WTC11 (cell line): ENCODE measurements around the gene SIT1. TPM values are rescaled to one million over a fixed set of nuclear protein-coding genes. Genes with fewer than 3 reads are reported as not detected.

Source experiments
- ATAC-seq: fragments of 200-7000 bp; cut with Tn5 transposase; 2 replicates; pipeline ENCODE4 v1.10.0; 2021; ENCODE audit warnings: mild to moderate bottlenecking, moderate library complexity
- CTCF ChIA-PET: fragments of 300-600 bp; sonication (Branson Sonifier 250); formaldehyde crosslinking; loops from one replicate; lab custom pipeline; 2021; ENCODE audit warnings: antibody characterized with exemption; lab: Charles Lee
- POLR2A ChIA-PET: fragments of 350-600 bp; sonication (Branson Sonifier 250); formaldehyde crosslinking; loops from one replicate; lab custom pipeline; 2021; ENCODE audit warnings: antibody characterized with exemption; lab: Charles Lee
- DNase-seq: peaks from one replicate; pipeline ENCODE4 v3.0.0; 2021; ENCODE audit warnings: low spot score
- H3K27ac Mint-ChIP-seq: 2 replicates; pipeline ENCODE4 v1.8.0; 2021; ENCODE audit warnings: mixed read lengths
- H3K27me3 Mint-ChIP-seq: 2 replicates; pipeline ENCODE4 v1.8.0; 2021; ENCODE audit warnings: low read depth, mild to moderate bottlenecking, moderate library complexity, mixed read lengths
- H3K36me3 Mint-ChIP-seq: 2 replicates; pipeline ENCODE4 v1.8.0; 2021; ENCODE audit warnings: mixed read lengths
- H3K4me1 Mint-ChIP-seq: 2 replicates; pipeline ENCODE4 v1.8.0; 2022; ENCODE audit warnings: mixed read lengths
- H3K4me3 Mint-ChIP-seq: 2 replicates; pipeline ENCODE4 v1.8.0; 2021; ENCODE audit warnings: mild to moderate bottlenecking, moderate library complexity, mixed read lengths
- H3K9me3 Mint-ChIP-seq: 2 replicates; pipeline ENCODE4 v1.8.0; 2021; ENCODE audit warnings: mixed read lengths
- ATF2 ChIP-seq: sonication (generic); formaldehyde crosslinking; IDR thresholded peaks from 2 replicates; pipeline ENCODE4 v1.8.1; 2022; ENCODE audit warnings: low read depth, missing genetic modification reagents, borderline replicate concordance
- CREB1 ChIP-seq: sonication (generic); formaldehyde crosslinking; IDR thresholded peaks from 2 replicates; pipeline ENCODE4 v1.8.0; 2023; ENCODE audit warnings: mild to moderate bottlenecking, missing genetic modification reagents
- CTCF ChIP-seq: fragments of 200-600 bp; IDR thresholded peaks from 2 replicates; pipeline ENCODE4 v1.8.0; 2022; ENCODE audit warnings: antibody characterized with exemption
- FOXK1 ChIP-seq: sonication (generic); formaldehyde crosslinking; IDR thresholded peaks from 2 replicates; pipeline ENCODE4 v1.8.0; 2022; ENCODE audit warnings: mild to moderate bottlenecking, moderate library complexity, missing genetic modification reagents
- FOXP1 ChIP-seq: sonication (generic); formaldehyde crosslinking; IDR thresholded peaks from 2 replicates; pipeline ENCODE4 v1.8.0; 2022; ENCODE audit warnings: missing genetic modification reagents, mild to moderate bottlenecking, moderate library complexity, borderline replicate concordance
- NFYB ChIP-seq: sonication (generic); formaldehyde crosslinking; conservative IDR thresholded peaks from 2 replicates; pipeline ENCODE4 v1.8.0; 2022; ENCODE audit warnings: low read depth, missing genetic modification reagents
- SP1 ChIP-seq: sonication (generic); formaldehyde crosslinking; conservative IDR thresholded peaks from 2 replicates; pipeline ENCODE4 v1.8.1; 2022; ENCODE audit warnings: missing genetic modification reagents
- TEAD4 ChIP-seq: sonication (generic); formaldehyde crosslinking; IDR thresholded peaks from 2 replicates; pipeline ENCODE4 v1.8.0; 2022; ENCODE audit warnings: mild to moderate bottlenecking, missing genetic modification reagents
- TP53 ChIP-seq: sonication (generic); formaldehyde crosslinking; IDR thresholded peaks from 2 replicates; pipeline ENCODE4 v1.8.1; 2023; ENCODE audit warnings: mild to moderate bottlenecking, missing genetic modification reagents
- ZNF121 ChIP-seq: sonication (generic); formaldehyde crosslinking; IDR thresholded peaks from 2 replicates; pipeline ENCODE4 v1.8.0; 2023; ENCODE audit warnings: missing genetic modification reagents
- ZNF138 ChIP-seq: sonication (generic); formaldehyde crosslinking; conservative IDR thresholded peaks from 2 replicates; pipeline ENCODE4 v1.8.1; 2022; ENCODE audit warnings: mild to moderate bottlenecking, moderate library complexity, missing genetic modification reagents
- ZNF263 ChIP-seq: sonication (generic); formaldehyde crosslinking; IDR thresholded peaks from 2 replicates; pipeline ENCODE4 v1.8.1; 2022; ENCODE audit warnings: low read depth, mild to moderate bottlenecking, moderate library complexity, missing genetic modification reagents
- total RNA-seq: library from RNA; stranded (reverse); gene quantifications from 3 replicates; pipeline ENCODE4 v1.2.3, GENCODE V29; 2021
- TF ChIP-seq, protein P1 (sequence below): sonication (generic); formaldehyde crosslinking; IDR thresholded peaks from 2 replicates; pipeline ENCODE4 v1.8.1; 2023; ENCODE audit warnings: mild to moderate bottlenecking, missing genetic modification reagents
- TF ChIP-seq, protein P2 (sequence below): sonication (generic); formaldehyde crosslinking; IDR thresholded peaks from 2 replicates; pipeline ENCODE4 v1.8.1; 2023; ENCODE audit warnings: mild to moderate bottlenecking, moderate library complexity, missing genetic modification reagents
- TF ChIP-seq, protein P3 (sequence below): sonication (generic); formaldehyde crosslinking; IDR thresholded peaks from 2 replicates; pipeline ENCODE4 v1.8.0; 2023; ENCODE audit warnings: missing genetic modification reagents, mild to moderate bottlenecking, borderline replicate concordance
- TF ChIP-seq, protein P4 (sequence below): sonication (generic); formaldehyde crosslinking; IDR thresholded peaks from 2 replicates; pipeline ENCODE4 v1.8.0; 2023; ENCODE audit warnings: missing genetic modification reagents

The SIT1 gene
- total RNA-seq, 1 experiment from 2014 or later, result 4.1 TPM

GRCh38 chr9:35603986-35604577 lies 46.6 kb downstream of the SIT1 start (continued):
- TF ChIP-seq, protein P1, sequence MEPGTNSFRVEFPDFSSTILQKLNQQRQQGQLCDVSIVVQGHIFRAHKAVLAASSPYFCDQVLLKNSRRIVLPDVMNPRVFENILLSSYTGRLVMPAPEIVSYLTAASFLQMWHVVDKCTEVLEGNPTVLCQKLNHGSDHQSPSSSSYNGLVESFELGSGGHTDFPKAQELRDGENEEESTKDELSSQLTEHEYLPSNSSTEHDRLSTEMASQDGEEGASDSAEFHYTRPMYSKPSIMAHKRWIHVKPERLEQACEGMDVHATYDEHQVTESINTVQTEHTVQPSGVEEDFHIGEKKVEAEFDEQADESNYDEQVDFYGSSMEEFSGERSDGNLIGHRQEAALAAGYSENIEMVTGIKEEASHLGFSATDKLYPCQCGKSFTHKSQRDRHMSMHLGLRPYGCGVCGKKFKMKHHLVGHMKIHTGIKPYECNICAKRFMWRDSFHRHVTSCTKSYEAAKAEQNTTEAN (CRISPR knock-in tag), result 0 out of 2 replicates have a peak, but pooled peaks have one; percentile 34
- TF ChIP-seq CREB1 (CRISPR knock-in tag) (peak; percentile 61; the same call in 1 of the 2 replicates), SP1 (peak; percentile 72), ZNF263 (CRISPR knock-in tag) (no peak), FOXP1 (CRISPR knock-in tag) (peak; percentile 88; the same call in 1 of the 2 replicates), NFYB (CRISPR knock-in tag) (peak; percentile 54), CTCF (peak; percentile 83), TP53 (no peak), FOXK1 (CRISPR knock-in tag) (peak; percentile 59; the same call in 1 of the 2 replicates)
- TF ChIP-seq, protein P2, sequence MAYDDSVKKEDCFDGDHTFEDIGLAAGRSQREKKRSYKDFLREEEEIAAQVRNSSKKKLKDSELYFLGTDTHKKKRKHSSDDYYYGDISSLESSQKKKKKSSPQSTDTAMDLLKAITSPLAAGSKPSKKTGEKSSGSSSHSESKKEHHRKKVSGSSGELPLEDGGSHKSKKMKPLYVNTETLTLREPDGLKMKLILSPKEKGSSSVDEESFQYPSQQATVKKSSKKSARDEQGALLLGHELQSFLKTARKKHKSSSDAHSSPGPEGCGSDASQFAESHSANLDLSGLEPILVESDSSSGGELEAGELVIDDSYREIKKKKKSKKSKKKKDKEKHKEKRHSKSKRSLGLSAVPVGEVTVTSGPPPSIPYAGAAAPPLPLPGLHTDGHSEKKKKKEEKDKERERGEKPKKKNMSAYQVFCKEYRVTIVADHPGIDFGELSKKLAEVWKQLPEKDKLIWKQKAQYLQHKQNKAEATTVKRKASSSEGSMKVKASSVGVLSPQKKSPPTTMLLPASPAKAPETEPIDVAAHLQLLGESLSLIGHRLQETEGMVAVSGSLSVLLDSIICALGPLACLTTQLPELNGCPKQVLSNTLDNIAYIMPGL (CRISPR knock-in tag), result peak; percentile 84; the same call in 1 of the 2 replicates
- TF ChIP-seq, protein P3, sequence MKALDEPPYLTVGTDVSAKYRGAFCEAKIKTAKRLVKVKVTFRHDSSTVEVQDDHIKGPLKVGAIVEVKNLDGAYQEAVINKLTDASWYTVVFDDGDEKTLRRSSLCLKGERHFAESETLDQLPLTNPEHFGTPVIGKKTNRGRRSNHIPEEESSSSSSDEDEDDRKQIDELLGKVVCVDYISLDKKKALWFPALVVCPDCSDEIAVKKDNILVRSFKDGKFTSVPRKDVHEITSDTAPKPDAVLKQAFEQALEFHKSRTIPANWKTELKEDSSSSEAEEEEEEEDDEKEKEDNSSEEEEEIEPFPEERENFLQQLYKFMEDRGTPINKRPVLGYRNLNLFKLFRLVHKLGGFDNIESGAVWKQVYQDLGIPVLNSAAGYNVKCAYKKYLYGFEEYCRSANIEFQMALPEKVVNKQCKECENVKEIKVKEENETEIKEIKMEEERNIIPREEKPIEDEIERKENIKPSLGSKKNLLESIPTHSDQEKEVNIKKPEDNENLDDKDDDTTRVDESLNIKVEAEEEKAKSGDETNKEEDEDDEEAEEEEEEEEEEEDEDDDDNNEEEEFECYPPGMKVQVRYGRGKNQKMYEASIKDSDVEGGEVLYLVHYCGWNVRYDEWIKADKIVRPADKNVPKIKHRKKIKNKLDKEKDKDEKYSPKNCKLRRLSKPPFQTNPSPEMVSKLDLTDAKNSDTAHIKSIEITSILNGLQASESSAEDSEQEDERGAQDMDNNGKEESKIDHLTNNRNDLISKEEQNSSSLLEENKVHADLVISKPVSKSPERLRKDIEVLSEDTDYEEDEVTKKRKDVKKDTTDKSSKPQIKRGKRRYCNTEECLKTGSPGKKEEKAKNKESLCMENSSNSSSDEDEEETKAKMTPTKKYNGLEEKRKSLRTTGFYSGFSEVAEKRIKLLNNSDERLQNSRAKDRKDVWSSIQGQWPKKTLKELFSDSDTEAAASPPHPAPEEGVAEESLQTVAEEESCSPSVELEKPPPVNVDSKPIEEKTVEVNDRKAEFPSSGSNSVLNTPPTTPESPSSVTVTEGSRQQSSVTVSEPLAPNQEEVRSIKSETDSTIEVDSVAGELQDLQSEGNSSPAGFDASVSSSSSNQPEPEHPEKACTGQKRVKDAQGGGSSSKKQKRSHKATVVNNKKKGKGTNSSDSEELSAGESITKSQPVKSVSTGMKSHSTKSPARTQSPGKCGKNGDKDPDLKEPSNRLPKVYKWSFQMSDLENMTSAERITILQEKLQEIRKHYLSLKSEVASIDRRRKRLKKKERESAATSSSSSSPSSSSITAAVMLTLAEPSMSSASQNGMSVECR (CRISPR knock-in tag), result no peak; the same call in 1 of the 2 replicates
- TF ChIP-seq, protein P4, sequence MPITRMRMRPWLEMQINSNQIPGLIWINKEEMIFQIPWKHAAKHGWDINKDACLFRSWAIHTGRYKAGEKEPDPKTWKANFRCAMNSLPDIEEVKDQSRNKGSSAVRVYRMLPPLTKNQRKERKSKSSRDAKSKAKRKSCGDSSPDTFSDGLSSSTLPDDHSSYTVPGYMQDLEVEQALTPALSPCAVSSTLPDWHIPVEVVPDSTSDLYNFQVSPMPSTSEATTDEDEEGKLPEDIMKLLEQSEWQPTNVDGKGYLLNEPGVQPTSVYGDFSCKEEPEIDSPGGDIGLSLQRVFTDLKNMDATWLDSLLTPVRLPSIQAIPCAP (CRISPR knock-in tag), result no peak

DNA sequence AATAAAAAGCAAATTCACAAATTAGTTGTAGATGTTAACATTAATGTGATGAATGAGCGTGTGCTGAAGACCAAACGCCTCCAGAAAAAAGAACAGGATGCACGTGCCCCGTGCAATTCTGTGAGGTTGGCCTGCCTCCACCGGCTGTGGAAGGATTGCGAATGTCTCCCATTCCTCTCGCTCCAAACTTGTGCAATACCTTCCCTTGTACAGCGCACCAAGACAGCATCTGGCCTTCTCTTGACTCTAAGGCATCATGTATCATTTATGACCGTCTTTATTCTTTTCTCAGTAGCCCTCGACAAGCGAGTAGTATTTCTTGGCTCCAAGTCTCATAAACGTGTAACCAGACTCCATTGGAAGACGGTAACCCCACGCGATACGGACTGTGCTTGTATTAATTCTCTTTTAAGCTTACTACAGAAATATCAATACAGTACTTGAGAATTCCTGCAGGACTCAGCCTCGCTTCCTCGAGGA lies 47.2 kb downstream of the SIT1 start:
- Mint-ChIP-seq H3K27ac (peak overlapping the region; percentile 100), H3K4me1 (peaks cover 26% of the 10 kb centered on the region), H3K36me3 (no peaks in the 10 kb centered on the region), H3K27me3 (peaks cover 5% of the 10 kb centered on the region), H3K9me3 (no peaks in the 10 kb centered on the region), H3K4me3 (peak overlapping the region; percentile 99)
- DNase-seq (no peak), ATAC-seq (no peak)
- TF ChIP-seq ZNF138 (CRISPR knock-in tag) (0 out of 2 replicates have a peak, but pooled peaks have one; percentile 46), TEAD4 (CRISPR knock-in tag) (0 out of 2 replicates have a peak, but pooled peaks have one; percentile 33), ATF2 (CRISPR knock-in tag) (no peak), ZNF121 (peak; percentile 89)
- POLR2A ChIA-PET, result interaction anchor here (0.6 to 1.1 kb wide), 3 partner anchors 43 to 532 kb away, joined by 3 to 4 read pairs (median 3); partner anchors contain the start of gene TLN1
- CTCF ChIA-PET, result interaction anchor here (0.6 to 3.3 kb wide), 53 partner anchors 9 to 901 kb away, joined by 3 to 36 read pairs (median 4); partner anchors contain the start of genes ARHGEF39, ATOSB, CCDC107 and CD72
